NCI-H2029 treated with DMSO at 0.1 percent for 48 hours (cell line): ENCODE results near the gene SH3TC1.

Experiments used
- DNase-seq: peaks from one replicate; lab custom pipeline; 2025; lab: John Stamatoyannopoulos, UW

The SH3TC1 gene

GRCh38 chr4:8263397-8263796 is 64.3 kb downstream of the SH3TC1 start:
- no peak for DNase-seq

- no peak for DNase-seq
Measured at GRCh38 chr4:8264106-8264505, 65.0 kb downstream of the SH3TC1 start.

GRCh38 chr4:8265171-8265929 is 66.3 kb downstream of the SH3TC1 start:
- DNase-seq = no peak

GRCh38 chr4:8266088-8266487 is 67.0 kb downstream of the SH3TC1 start:
- DNase-seq = no peak

- DNase-seq = no peak
Measured at GRCh38 chr4:8266508-8266907, 67.4 kb downstream of the SH3TC1 start.

GRCh38 chr4:8267077-8267476 is 68.0 kb downstream of the SH3TC1 start:
- DNase-seq = peak; percentile 16

GRCh38 chr4:8268211-8268610 is 69.1 kb downstream of the SH3TC1 start:
- no peak for DNase-seq

GRCh38 chr4:8268901-8269534 is 69.9 kb downstream of the SH3TC1 start:
- DNase-seq = no peak

GRCh38 chr4:8269535-8270417 is 70.7 kb downstream of the SH3TC1 start, which contains the start of gene HTRA3:
TSS of gene HTRA3 (plus strand) at chr4:8269754. CDS start at chr4:8269969, 215 bp downstream.
- no peak for DNase-seq

GRCh38 chr4:8270418-8270771 is 71.3 kb downstream of the SH3TC1 start:
- no peak for DNase-seq

GRCh38 chr4:8270912-8271815 is 72.1 kb downstream of the SH3TC1 start:
- no peak for DNase-seq

GRCh38 chr4:8271821-8272220 is 72.7 kb downstream of the SH3TC1 start:
- no peak for DNase-seq

- DNase-seq = no peak
Measured at GRCh38 chr4:8272472-8273428, 73.7 kb downstream of the SH3TC1 start.

GRCh38 chr4:8273450-8273849 is 74.4 kb downstream of the SH3TC1 start:
- DNase-seq = no peak

GRCh38 chr4:8274066-8274652 is 75.1 kb downstream of the SH3TC1 start:
- no peak for DNase-seq

GRCh38 chr4:8274765-8275547 is 75.9 kb downstream of the SH3TC1 start:
- DNase-seq = no peak

- DNase-seq = no peak
Measured at GRCh38 chr4:8275548-8275910, 76.4 kb downstream of the SH3TC1 start.

- DNase-seq = no peak
Measured at GRCh38 chr4:8276358-8277240, 77.5 kb downstream of the SH3TC1 start.
